A204.1 (cell line): ENCODE measurements around the gene PPM1L.

Experiments used
- FAIRE-seq: peaks from 2 replicates; lab custom pipeline; 2012; peaks lifted over from hg19 to GRCh38; lab: Jason Lieb, UNC

The PPM1L gene

GRCh38 chr3:161101609-161102008, 345.6 kb downstream of the PPM1L start:
- no peak for FAIRE-seq

DNA sequence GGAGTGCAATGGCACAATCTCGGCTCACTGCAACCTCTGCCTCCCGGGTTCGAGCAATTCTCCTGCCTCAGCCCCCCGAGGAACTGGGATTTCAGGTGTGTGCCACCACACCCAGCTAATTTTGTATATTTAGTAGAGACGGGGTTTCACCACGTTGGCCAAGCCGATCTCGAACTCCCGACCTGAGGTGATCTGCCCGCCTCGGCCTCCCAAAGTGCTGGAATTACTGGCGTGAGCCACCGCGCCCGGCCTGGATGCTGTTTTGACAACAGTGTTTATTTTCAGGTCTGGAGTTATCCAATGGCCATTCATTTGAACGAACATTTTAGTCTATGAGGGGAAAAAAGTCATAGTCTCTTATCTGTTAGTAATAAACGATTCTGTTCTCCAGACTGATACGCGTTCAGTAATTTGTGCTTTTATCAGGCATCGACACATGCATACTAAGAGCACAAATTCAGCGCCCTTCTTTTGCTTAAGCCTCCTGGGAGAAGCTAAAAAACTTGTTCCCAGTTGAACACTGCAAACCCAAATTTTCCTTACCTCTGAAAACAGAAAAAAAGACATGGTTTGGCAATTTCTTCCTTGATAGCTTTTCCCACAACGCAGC, 347.9 kb downstream of the PPM1L start:
- no peak for FAIRE-seq

DNA sequence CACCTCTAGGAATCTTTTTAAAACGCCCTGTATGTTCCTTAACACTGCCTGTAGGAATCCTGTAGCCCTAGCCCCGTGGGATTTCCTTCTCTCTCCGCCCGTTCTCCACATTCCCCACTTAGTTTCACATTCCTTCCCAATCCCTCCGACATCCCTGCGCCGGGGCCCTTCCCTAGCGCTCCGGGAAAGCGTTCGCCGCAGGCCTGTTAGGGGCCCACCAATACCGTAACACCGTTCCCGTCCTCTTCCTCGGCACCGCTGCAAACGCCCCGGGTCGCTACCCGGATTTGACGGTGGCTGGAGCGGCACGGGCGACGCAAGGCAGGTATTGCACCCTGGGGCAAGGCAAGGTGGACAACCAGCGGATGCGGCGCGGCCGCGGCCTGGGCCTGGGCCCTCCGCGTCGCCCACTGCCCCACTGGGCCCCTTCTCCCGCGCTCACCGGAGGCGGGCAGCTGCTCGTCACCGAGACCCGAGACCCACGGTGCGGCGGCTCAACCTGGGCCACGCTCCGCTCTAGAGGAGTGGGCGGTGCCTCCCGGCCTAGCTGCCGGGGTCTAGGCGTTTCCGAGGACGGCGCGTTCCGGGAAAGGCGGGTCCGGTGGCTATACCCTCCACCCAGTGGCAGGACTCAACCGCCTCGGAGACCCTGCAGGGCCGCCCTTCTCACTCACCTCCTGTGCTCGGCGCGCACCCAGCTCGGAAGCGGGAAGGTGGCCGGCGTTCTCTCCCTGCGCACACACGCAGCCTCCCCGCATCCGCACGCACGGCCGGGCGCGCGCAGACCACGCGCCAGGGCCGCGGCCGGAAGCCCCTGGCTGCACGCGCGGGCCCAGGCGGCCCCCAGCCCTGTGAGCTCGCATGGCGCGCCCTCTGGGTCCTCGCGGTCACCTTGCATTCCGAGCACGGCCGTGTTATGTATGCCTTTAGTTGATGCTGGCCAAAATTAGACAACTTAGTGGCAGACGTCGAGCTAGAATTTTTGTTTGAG, 348.8 kb downstream of the PPM1L start, which contains the start of gene B3GALNT1:
Gene B3GALNT1, minus strand, starts transcription at position 789 of the 991 bp plus-strand sequence. CDS start 18,595 bp downstream, outside the sequence.
- no peak for FAIRE-seq

DNA sequence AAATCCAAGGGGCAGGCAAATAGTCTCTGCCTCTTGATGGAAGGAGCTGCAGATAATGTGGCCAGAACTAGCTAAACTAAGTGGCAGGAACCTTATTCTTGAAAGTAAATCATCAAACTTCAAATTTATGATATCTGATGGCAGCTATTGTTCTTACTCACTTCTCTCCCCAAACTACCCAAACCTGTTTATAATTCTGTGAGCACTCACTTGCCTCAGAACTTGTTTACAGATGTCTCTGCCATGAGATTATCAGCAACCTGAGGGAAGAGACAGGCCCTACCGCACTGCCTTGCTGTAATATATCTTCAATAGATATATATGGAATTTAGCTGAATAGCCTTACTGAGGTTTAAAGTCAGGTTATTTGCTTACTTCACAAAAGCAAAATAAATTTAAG, 351.3 kb downstream of the PPM1L start:
- FAIRE-seq = no peak

DNA sequence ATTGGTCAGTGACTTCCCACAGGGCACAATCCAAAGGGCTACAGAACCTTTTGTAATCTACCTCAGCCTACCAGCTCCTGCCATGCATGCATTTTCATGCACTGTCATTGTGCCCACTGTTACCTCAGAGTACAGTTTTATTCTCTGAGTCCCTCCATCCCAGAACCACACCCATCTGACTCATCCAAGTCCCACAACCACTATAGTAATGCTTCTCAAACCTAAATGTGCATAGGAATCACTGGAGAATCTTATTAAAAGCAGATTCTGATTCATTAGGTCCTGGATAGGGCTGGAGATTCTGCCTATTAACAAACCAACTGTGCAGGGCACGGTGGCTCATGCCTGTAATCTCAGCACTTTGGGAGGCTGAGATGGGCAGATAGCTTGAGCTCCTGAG, 352.8 kb downstream of the PPM1L start:
- no peak for FAIRE-seq

GRCh38 chr3:161117646-161118045, 361.6 kb downstream of the PPM1L start:
- no peak for FAIRE-seq

DNA sequence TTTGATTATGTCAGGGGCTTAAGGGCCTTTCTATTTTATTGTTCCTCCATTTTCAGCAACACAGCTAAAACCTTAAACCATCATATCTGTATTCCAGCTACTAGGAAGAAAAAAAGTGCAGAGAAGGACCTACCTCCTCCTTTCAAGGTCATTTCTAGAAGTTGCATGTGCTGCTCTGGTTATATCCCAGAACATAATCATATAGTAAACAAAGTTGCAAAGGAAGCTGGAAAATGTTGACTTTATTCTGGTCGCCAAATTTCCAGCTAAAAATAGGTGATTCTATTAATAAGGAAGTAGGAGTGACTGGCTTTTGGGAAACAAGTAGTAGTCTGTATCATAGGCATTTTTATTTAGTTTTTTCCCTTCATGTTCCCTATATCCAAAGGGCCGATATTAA, 370.5 kb downstream of the PPM1L start:
- FAIRE-seq = no peak
